Epithelial cell of esophagus (primary cell): ENCODE measurements around the gene COL7A1.
"Not testable (repeated sequence)": the region's sequence is repeated elsewhere in the genome, so short reads cannot be mapped to it uniquely, and the experiment has no call there.

ENCODE experiments used
- DNase-seq: peaks from one replicate; pipeline ENCODE4 v3.0.0; 2010; ENCODE audit warnings: low read depth
- H3K4me3 ChIP-seq: 2 replicates; pipeline ENCODE4 v1.5.1; 2011; ENCODE audit warnings: mild to moderate bottlenecking, low read length, control low read depth
- TF ChIP-seq, protein P1 (sequence below): IDR thresholded peaks from 2 replicates; pipeline ENCODE4 v1.5.1; 2011; ENCODE audit warnings: low read depth, mild to moderate bottlenecking, low read length, control low read depth, inconsistent platforms; ENCODE audit not compliant: insufficient read depth; ENCODE audit errors: missing control alignments

The COL7A1 gene

DNA sequence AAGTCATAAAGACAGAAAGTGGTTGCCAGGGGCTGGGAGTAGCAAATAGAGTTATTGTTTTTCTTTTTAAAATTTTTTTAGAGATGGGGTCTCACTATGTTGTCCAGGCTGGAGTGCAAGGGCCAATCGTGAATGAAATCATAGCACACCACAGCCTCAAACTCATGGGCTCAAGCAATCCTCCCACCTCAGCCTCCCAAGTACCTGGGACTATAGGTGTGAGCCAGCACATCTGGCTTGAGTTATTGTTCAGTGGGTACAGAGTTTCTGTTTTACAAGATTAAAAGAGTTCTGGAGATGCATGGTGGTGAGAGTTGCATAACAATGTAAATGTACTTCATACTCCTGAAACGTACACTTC is 62.2 kb downstream of the COL7A1 start:
- DNase-seq: no peak
- TF ChIP-seq, protein P1, sequence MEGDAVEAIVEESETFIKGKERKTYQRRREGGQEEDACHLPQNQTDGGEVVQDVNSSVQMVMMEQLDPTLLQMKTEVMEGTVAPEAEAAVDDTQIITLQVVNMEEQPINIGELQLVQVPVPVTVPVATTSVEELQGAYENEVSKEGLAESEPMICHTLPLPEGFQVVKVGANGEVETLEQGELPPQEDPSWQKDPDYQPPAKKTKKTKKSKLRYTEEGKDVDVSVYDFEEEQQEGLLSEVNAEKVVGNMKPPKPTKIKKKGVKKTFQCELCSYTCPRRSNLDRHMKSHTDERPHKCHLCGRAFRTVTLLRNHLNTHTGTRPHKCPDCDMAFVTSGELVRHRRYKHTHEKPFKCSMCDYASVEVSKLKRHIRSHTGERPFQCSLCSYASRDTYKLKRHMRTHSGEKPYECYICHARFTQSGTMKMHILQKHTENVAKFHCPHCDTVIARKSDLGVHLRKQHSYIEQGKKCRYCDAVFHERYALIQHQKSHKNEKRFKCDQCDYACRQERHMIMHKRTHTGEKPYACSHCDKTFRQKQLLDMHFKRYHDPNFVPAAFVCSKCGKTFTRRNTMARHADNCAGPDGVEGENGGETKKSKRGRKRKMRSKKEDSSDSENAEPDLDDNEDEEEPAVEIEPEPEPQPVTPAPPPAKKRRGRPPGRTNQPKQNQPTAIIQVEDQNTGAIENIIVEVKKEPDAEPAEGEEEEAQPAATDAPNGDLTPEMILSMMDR: no peak
- H3K4me3 ChIP-seq: no peak overlapping the region

DNA sequence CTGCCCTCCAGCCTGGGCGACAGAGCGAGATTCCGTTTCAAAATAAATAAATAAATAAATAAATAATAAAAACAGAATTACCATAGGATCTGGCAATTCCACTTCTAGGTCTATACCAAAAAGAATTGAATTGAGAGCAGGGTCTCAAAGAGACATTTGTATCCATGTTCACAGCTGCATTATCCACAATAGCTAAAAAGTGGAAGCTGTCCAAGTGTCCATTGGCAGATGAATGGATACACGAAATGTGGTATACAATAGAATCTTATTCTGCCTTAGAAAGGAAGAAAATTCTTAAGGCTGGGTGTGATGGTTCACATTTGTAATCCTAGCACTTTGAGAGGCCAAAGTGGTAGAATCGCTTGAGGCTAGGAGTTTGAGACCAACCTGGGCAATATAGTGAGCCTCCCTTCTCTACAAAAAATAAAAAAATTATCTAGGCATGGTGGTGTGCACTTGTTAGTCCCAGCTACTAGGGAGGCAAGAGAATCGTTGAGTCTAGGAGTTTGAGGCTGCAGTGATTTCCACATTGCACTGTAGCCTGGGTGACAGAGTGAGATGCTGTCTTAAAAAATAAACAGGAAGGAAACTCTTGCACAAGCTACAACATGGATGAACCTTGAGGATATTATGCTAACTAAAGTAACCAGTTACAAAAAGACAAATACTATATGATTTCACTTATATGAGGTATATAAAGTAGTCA is 62.7 kb downstream of the COL7A1 start:
- no peak for DNase-seq
- no peak overlapping the region for H3K4me3 ChIP-seq
- TF ChIP-seq, protein P1: no peak

DNA sequence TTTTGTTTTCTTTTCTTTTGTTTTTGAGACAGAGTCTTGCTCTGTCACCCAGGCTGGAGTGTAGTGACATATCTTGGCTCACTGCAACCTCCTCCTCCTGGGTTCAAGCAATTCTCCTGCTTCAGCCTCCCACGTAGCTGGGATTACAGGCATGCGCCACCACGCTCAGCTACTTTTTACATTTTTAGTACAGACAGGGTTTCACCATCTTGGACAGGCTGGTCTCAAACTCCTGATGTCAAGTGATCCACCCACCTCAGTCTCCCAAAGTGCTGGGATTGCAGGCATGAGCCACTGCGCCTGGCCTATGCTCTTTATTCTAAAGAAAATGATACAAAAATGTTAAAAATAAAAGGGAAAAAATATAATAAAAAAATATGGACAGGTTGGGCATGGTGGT is 64.4 kb downstream of the COL7A1 start:
- DNase-seq, H3K4me3 ChIP-seq: not testable (repeated sequence)

DNA sequence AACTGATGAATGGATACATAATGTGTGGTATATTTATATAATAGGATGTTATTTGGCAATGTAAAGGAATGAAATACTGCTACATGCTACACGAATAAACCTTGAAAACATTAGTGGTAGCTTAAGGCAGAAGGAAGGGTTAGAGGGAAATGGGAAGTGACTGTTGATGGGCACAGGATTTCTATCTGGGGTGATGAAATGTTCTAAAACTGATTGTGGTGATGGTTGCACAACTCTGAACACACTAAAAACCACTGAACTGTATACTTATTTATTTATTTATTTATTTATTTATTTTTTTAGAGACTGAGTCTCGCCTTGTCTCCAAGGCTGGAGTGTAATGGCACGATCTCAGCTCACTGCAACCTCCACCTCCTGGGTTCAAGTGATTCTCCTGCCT is 66.4 kb downstream of the COL7A1 start:
- DNase-seq: no peak
- no peak overlapping the region for H3K4me3 ChIP-seq
- TF ChIP-seq, protein P1: no peak

DNA sequence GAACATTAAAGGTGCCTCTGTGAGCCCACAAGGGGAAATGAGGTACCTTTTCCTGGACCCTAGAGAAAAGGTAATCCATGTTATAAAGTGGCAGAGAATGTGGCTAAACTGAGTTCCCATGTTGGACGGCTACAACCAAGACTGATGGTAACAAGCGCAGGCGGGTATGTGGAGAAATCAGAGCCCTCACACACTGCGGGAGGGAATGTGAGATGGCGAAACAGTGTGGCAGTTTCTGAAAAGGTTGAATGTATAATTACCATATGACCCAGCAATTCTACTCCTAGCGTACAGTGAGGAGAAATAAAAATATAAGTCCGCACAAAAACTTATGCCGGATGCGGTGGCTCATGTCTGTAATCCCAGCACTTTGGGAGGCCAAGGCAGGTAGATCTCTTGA is 67.1 kb downstream of the COL7A1 start:
- H3K4me3 ChIP-seq: no peak overlapping the region
- TF ChIP-seq, protein P1: no peak
- no peak for DNase-seq

DNA sequence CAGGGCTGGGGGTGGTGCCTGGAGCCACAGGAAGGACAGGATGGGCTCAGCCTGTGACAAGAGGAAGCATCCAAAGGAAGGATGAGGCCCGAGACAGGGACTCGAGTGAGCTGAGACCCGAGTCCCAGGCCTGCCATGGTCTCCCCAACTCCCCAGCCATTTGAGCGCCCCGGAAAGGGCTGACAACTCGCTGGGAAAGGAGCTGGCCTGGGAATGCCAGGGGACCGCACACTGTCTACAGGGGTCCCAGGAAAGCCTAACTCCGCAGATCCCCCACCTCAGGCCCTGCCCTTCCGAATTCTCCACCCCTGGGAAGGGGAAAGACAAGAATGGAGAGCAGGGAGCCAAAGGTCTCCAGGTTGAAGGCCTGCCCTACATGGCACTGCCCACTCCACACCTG is 70.2 kb downstream of the COL7A1 start:
- TF ChIP-seq, protein P1: no peak

DNA sequence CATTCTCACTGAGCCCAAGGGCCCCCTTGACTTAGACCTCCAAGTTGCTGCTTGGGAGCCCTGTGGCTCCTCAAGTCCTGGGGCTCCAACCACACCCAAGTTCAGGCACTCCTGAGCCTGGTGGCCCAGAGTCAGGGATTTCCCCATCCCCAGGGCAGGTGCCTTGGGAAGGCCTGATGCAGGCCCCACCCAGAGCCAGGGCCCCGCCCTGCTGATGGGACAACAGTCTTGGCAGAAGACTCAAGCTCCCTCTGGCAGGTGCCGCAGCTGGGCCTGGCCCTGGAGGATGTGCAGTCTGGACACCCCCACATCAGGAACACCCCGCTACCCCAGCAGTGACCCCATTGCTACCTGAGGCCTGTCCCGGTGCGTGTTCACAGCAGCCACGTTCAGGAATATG is 73.5 kb downstream of the COL7A1 start:
- H3K4me3 ChIP-seq: no peak overlapping the region
- no peak for DNase-seq
- TF ChIP-seq, protein P1: no peak

More for the DNA sequence above, 70.2 kb downstream of the COL7A1 start:
- DNase-seq: no peak
- H3K4me3 ChIP-seq: no peak overlapping the region
